Calu3 (cell line): ENCODE measurements around the gene NEUROG1. TPM values are rescaled to one million over a fixed set of nuclear protein-coding genes. Genes with fewer than 3 reads are reported as not detected.

Source experiments
- BruUV-seq: library from RNA; stranded (reverse); fragments of 400-500 nt; replicated peaks from 2 replicates; lab custom pipeline; 2021; lab: Mats Ljungman, UMichigan
- CTCF ChIA-PET: fragments of 300-600 bp; sonication (Branson Sonifier 250); formaldehyde crosslinking; loops from one replicate; lab custom pipeline; 2022; ENCODE audit warnings: antibody characterized with exemption; lab: Charles Lee
- DNase-seq: peaks from one replicate; pipeline ENCODE4 v3.0.0; 2022
- H3K27ac Mint-ChIP-seq: one replicate; pipeline ENCODE4 v1.8.0; 2022; ENCODE audit warnings: mixed read lengths; ENCODE audit not compliant: unreplicated experiment
- H3K27me3 Mint-ChIP-seq: one replicate; pipeline ENCODE4 v1.8.0; 2022; ENCODE audit warnings: mixed read lengths; ENCODE audit not compliant: unreplicated experiment
- H3K36me3 Mint-ChIP-seq: one replicate; pipeline ENCODE4 v1.8.0; 2022; ENCODE audit warnings: mild to moderate bottlenecking, moderate library complexity, mixed read lengths; ENCODE audit not compliant: insufficient read depth, unreplicated experiment
- H3K4me1 Mint-ChIP-seq: one replicate; pipeline ENCODE4 v1.8.0; 2022; ENCODE audit warnings: mild to moderate bottlenecking, low read depth, mixed read lengths; ENCODE audit not compliant: unreplicated experiment
- H3K4me3 Mint-ChIP-seq: one replicate; pipeline ENCODE4 v1.8.0; 2022; ENCODE audit warnings: mild to moderate bottlenecking, low read depth, moderate library complexity, mixed read lengths; ENCODE audit not compliant: unreplicated experiment
- H3K9me3 Mint-ChIP-seq: one replicate; pipeline ENCODE4 v1.8.0; 2022; ENCODE audit warnings: low read depth, mixed read lengths; ENCODE audit not compliant: unreplicated experiment
- intact Hi-C: fragments of 100-400 bp; cut with micrococcal nuclease; formaldehyde crosslinking; loops from one replicate; pipeline ENCODE4 v1.10.0; 2022; ENCODE audit not compliant: unreplicated experiment
- total RNA-seq: library from RNA; stranded (reverse); gene quantifications from 2 replicates; pipeline ENCODE4 v1.2.3, GENCODE V29; 2022
- TF ChIP-seq, protein P1 (sequence below): fragments of 200-600 bp; IDR thresholded peaks from one replicate; pipeline ENCODE4 v1.8.0; 2022; ENCODE audit warnings: antibody characterized with exemption; ENCODE audit not compliant: unreplicated experiment

NEUROG1 gene
- total RNA-seq, 1 experiment from 2014 or later = not detected

DNA sequence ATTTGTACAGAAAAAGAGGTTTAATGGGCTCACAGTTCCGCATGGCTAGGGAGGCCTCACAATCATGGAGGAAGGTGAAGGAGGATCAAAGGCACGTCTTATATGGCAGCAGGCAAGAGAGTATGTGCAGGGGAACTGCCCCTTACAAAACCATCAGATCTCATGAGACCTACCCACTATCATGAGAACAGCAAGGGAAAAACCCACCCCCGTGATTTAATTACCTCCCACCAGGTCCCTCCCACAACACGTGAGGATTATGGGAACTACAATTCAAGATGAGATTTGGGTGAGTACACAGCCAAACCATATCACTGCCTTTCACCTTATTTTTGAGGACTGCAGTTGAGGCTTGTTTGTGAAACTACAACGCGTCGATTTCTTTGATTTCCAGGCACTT, 20.9 kb upstream of the NEUROG1 start:
- H3K9me3 Mint-ChIP-seq = no peaks in the 10 kb centered on the region
- CTCF ChIA-PET = interaction anchor here (0.7 to 1.2 kb wide), 2 partner anchors 10 to 90 kb away, joined by 3 to 4 read pairs; no protein-coding TSS in a partner anchor
- H3K4me3 Mint-ChIP-seq = no peak overlapping the region
- BruUV-seq = no TSS peak
- peaks cover 17% of the 10 kb centered on the region for H3K4me1 Mint-ChIP-seq
- TF ChIP-seq, protein P1, sequence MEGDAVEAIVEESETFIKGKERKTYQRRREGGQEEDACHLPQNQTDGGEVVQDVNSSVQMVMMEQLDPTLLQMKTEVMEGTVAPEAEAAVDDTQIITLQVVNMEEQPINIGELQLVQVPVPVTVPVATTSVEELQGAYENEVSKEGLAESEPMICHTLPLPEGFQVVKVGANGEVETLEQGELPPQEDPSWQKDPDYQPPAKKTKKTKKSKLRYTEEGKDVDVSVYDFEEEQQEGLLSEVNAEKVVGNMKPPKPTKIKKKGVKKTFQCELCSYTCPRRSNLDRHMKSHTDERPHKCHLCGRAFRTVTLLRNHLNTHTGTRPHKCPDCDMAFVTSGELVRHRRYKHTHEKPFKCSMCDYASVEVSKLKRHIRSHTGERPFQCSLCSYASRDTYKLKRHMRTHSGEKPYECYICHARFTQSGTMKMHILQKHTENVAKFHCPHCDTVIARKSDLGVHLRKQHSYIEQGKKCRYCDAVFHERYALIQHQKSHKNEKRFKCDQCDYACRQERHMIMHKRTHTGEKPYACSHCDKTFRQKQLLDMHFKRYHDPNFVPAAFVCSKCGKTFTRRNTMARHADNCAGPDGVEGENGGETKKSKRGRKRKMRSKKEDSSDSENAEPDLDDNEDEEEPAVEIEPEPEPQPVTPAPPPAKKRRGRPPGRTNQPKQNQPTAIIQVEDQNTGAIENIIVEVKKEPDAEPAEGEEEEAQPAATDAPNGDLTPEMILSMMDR = no peak
- no peaks in the 10 kb centered on the region for H3K36me3 Mint-ChIP-seq
- H3K27ac Mint-ChIP-seq = no peak overlapping the region
- DNase-seq = no peak
- intact Hi-C loops = no loop called here
- H3K27me3 Mint-ChIP-seq = peaks cover 74% of the 10 kb centered on the region

GRCh38 chr5:135555530-135555929, 19.8 kb upstream of the NEUROG1 start:
- Mint-ChIP-seq H3K27me3 (peaks cover 76% of the 10 kb centered on the region), H3K9me3 (no peaks in the 10 kb centered on the region), H3K4me3 (no peak overlapping the region), H3K36me3 (no peaks in the 10 kb centered on the region), H3K4me1 (peaks cover 11% of the 10 kb centered on the region), H3K27ac (no peak overlapping the region)
- CTCF ChIA-PET = interaction anchor here (0.6 to 1.2 kb wide), 2 partner anchors 11 to 89 kb away, joined by 3 to 4 read pairs; no protein-coding TSS in a partner anchor
- no peak for DNase-seq
- BruUV-seq = no TSS peak
- TF ChIP-seq, protein P1 = no peak
- intact Hi-C loops = no loop called here

- intact Hi-C loops = loop anchor here (2.0 kb wide), 1 partner anchor 277 kb away; no protein-coding TSS in a partner anchor
- CTCF ChIA-PET = interaction anchor here (0.6 to 5.2 kb wide), 24 partner anchors 8 to 726 kb away, joined by 3 to 101 read pairs (median 6); partner anchors contain the start of gene CXCL14
- peak; percentile 73 for DNase-seq
Observed at GRCh38 chr5:135553688-135554462, 18.1 kb upstream of the NEUROG1 start.

More at GRCh38 chr5:135553688-135554462, 18.1 kb upstream of the NEUROG1 start:
- Mint-ChIP-seq H3K36me3 (no peaks in the 10 kb centered on the region), H3K27ac (no peak overlapping the region), H3K27me3 (peaks cover 76% of the 10 kb centered on the region), H3K4me3 (peak overlapping the region; percentile 38), H3K4me1 (peaks cover 8% of the 10 kb centered on the region), H3K9me3 (no peaks in the 10 kb centered on the region)
- BruUV-seq = no TSS peak
- TF ChIP-seq, protein P1 = peak; percentile 30
